Peyer's patch (tissue), 4 donors: Measurements from ENCODE around the gene GMFB.

Experiments
- CTCF ChIP-seq, 6 experiments: fragments of 450-650 bp in 4 of 6; fragments of 200-600 bp in 2 of 6; sonication (generic) in 1 of 6; IDR thresholded peaks; one replicate each; pipeline ENCODE4 v1.5.1; 2017 to 2019; ENCODE audit warnings: antibody characterized with exemption in 6 of 6, mild to moderate bottlenecking in 3 of 6, moderate library complexity in 1 of 6
- POLR2A ChIP-seq, 2 donors: fragments of 450-650 bp; IDR thresholded peaks; one replicate each; pipeline ENCODE4 v1.5.1; 2017; ENCODE audit warnings: antibody characterized with exemption in 2 of 2, mild to moderate bottlenecking in 2 of 2, moderate library complexity in 2 of 2

- no peak for TF ChIP-seq CTCF (IDR thresholded peaks at IDR 0.05)
- TF ChIP-seq POLR2A (IDR thresholded peaks at IDR 0.05): no peak
These were observed 48.7 kb downstream of the GMFB start for GRCh38 chr14:54440037-54440436.
